Colonic mucosa (tissue), 4 donors: ENCODE data around the gene BRSK1. TPM values are rescaled to one million over a fixed set of nuclear protein-coding genes. Genes with fewer than 3 reads are reported as not detected.

ENCODE experiments used
- DNase-seq: peaks from one replicate; pipeline ENCODE4 v3.0.0-alpha.2; 2020
- H3K27ac ChIP-seq: fragments of 200-600 bp; one replicate; pipeline ENCODE4 v1.8.0; 2021
- H3K27me3 ChIP-seq: fragments of 200-600 bp; one replicate; pipeline ENCODE4 v1.8.0; 2021
- H3K36me3 ChIP-seq: fragments of 200-600 bp; one replicate; pipeline ENCODE4 v1.8.0; 2021
- H3K4me1 ChIP-seq: fragments of 200-600 bp; one replicate; pipeline ENCODE4 v1.8.0; 2021; ENCODE audit warnings: mild to moderate bottlenecking
- H3K4me3 ChIP-seq: fragments of 200-600 bp; one replicate; pipeline ENCODE4 v1.8.0; 2021
- H3K9ac ChIP-seq, 2 donors: one replicate each; pipeline ENCODE4 v1.7.0; 2013; ENCODE audit warnings: control low read depth in 2 of 2, low read depth in 2 of 2, low read length in 2 of 2
- H3K9me3 ChIP-seq: fragments of 200-600 bp; one replicate; pipeline ENCODE4 v1.8.0; 2021
- intact Hi-C: fragments of 100-400 bp; cut with DNase I; formaldehyde crosslinking; loops from one replicate; pipeline ENCODE4 v1.14.1; 2022
- total RNA-seq, 2 donors: library from RNA; stranded (reverse); fragmentation: NEBNext Ultra II Directional in 1 of 2; extraction: Animal tissue kit (Norgen Biotek cat#: 25700) in 1 of 2; gene quantifications; one replicate each; pipeline ENCODE4 v1.2.1, GENCODE V29; 2021
- TF ChIP-seq, protein P1 (sequence below): fragments of 200-600 bp; IDR thresholded peaks from one replicate; pipeline ENCODE4 v1.8.0; 2022; ENCODE audit warnings: antibody characterized with exemption, mild to moderate bottlenecking
- donor health status: healthy.
- donor health status: DM: no; HTN: no; CAD: no.
- donor health status: DM: no; HTN: no; CAD: no.

The BRSK1 gene
- total RNA-seq, 2 donors from 2014 or later: 0.59 to 2.3 TPM

DNA sequence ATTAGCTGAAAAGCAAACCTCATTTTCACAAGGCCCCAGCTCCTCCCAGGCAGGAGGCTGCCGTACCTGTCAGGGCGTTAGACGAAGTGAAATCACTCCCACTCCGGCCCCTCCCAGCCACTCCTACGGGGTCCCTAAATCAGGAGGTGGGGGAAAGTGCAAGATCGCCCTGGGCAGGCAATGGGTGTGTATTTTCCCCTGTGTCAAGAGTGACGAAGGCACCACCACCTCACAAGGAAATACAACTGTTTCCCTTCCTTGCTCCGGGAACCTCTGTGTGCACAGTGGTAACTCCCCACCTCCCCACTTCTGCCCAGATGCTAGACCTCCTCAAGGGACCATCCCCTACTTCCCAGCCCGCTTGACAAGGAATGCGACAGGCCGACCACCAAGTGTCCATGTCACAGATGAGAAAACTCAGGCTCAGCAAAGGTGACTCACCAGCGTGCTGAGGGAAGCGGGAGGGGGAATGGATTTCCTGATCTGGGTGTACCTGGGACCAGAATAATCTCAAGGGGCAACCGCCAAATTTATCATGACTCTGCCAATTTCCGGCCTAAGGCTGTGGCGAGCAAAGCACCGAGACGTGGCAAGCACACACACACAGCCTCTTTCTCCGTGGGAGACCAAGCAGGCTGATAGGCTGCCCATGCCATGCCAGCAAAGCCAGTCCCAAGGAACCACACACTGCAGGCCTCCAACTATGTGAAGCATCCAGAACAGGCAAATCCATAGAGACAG is 32.3 kb upstream of the BRSK1 start:
- Histone ChIP-seq H3K36me3 (no peaks in the 10 kb centered on the region), H3K27ac (peak overlapping the region; percentile 74), H3K9me3 (no peaks in the 10 kb centered on the region), H3K4me1 (peaks cover 21% of the 10 kb centered on the region), H3K9ac (peak overlapping the region in 1 of 2 donors; percentile 50), H3K27me3 (no peaks in the 10 kb centered on the region), H3K4me3 (no peak overlapping the region)
- peak; percentile 76 for DNase-seq
- intact Hi-C loops: no loop called here
- TF ChIP-seq, protein P1, sequence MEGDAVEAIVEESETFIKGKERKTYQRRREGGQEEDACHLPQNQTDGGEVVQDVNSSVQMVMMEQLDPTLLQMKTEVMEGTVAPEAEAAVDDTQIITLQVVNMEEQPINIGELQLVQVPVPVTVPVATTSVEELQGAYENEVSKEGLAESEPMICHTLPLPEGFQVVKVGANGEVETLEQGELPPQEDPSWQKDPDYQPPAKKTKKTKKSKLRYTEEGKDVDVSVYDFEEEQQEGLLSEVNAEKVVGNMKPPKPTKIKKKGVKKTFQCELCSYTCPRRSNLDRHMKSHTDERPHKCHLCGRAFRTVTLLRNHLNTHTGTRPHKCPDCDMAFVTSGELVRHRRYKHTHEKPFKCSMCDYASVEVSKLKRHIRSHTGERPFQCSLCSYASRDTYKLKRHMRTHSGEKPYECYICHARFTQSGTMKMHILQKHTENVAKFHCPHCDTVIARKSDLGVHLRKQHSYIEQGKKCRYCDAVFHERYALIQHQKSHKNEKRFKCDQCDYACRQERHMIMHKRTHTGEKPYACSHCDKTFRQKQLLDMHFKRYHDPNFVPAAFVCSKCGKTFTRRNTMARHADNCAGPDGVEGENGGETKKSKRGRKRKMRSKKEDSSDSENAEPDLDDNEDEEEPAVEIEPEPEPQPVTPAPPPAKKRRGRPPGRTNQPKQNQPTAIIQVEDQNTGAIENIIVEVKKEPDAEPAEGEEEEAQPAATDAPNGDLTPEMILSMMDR: no peak

DNA sequence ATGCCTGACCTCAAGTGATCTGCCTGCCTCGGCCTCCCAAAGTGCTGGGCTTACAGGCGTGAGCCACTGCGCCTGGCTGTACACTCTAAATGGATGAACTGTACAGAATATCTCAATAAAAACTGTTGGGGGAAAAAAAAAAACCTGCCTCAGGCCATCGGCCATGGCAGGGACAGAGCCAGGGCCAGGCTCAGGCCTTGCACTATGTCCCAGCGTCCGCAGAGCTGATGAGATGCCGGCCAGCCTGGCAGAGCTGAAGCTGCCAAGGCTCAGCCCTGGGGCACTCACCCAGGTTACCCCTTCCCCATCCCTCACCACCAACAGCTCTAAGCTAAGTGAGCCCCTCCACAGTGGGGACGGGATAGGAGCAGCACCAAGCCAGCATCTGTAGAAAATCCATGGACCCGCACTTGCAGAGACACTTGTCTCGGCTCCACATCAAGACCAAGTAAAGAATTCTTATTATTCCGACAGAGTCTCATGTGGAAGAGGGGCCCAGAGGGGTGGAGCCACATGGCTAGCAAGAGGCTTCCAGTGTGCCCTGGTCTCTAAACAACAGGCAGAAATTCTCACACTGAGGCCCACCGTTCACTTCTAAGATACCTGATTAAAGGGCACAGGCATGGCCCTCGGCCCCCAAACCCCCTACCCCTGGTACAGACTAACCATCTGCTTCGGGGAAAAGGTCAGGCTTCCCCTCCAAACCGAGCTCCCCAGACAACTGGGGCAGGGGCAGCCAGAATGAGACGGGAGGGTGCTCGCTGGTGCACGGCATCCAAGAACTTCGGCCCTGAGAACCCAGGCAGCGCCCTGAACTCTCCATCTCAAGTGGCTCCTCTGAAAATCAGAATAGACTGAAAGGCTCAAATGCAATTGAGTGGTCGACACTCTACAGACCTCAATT is 30.8 kb upstream of the BRSK1 start:
- TF ChIP-seq, protein P1: no peak
- H3K9me3 ChIP-seq: no peaks in the 10 kb centered on the region
- H3K4me3 ChIP-seq: no peak overlapping the region
- no peaks in the 10 kb centered on the region for H3K36me3 ChIP-seq
- H3K27ac ChIP-seq: peak overlapping the region; percentile 30
- peak overlapping the region in 1 of 2 donors; percentile 35 for H3K9ac ChIP-seq
- intact Hi-C loops: no loop called here
- H3K4me1 ChIP-seq: peaks cover 22% of the 10 kb centered on the region
- DNase-seq: no peak
- no peaks in the 10 kb centered on the region for H3K27me3 ChIP-seq

DNA sequence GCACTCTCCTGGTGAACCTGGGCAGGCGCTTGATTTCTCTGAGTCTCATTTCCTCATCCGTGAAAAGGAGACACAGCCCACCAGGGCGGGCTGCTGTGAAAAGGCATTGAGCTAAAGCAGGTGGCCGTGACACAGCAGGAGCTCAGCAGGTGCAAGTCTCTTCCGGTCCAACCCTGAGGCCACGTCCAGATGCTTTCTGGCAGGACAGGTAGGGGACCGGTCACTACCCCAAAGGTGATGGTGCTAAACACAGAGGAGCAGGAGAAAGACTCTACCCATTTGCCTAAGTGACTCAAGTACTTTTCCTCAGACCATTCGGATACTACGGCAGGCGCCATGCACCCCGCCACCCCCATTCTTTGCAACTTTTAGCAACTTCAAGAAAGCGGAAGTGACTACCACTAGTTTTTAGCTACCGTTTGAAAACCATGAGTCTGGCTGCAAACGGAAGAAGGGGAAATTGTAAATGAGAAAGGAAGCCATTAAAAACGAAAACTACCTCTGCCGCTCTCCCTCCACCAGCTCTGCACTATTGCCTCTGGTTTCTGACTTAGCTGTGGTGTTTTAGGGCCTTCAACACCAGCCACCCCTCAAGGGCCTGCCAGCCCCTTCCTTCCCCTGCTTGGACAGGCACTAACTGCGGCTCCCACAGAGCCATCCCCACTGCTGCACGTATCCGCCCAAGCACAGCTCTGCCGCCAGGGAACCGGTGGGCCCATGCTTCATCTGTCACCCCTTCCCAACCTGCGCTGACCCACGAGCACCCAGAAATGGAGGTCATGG is 29.8 kb upstream of the BRSK1 start:
- Histone ChIP-seq H3K4me3 (peak overlapping the region; percentile 16), H3K27ac (peak overlapping the region; percentile 76), H3K9ac (peak overlapping the region; percentile 46 to 71), H3K36me3 (no peaks in the 10 kb centered on the region), H3K4me1 (peaks cover 17% of the 10 kb centered on the region), H3K27me3 (no peaks in the 10 kb centered on the region), H3K9me3 (no peaks in the 10 kb centered on the region)
- intact Hi-C loops: no loop called here
- DNase-seq: no peak
- TF ChIP-seq, protein P1: no peak

DNA sequence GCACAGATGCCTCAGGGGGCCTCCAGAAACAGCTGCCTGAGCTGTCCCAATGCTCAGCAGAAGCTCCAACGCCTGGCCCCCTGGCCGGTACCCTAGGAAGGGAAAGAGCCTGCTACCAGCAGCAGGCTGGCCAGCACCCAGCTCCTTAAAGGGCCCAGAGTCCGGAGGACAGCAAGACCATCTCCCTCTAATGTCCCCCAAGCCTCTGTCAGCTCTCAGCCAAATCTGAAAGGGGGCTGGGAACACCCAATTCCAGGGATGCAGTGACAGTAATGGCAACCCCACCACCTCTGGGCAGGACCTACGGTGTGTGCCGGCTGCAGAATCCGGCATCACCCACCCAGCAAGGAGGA is 29.2 kb upstream of the BRSK1 start:
- no peak for DNase-seq
- Histone ChIP-seq H3K4me3 (peak overlapping the region; percentile 16), H3K9ac (peak overlapping the region; percentile 46 to 71), H3K27ac (peak overlapping the region; percentile 76), H3K4me1 (peaks cover 18% of the 10 kb centered on the region), H3K9me3 (no peaks in the 10 kb centered on the region), H3K36me3 (no peaks in the 10 kb centered on the region), H3K27me3 (no peaks in the 10 kb centered on the region)
- TF ChIP-seq, protein P1: no peak
- intact Hi-C loops: no loop called here
